ENCODE data around the gene FAM170B. TPM values are rescaled to one million over a fixed set of nuclear protein-coding genes. Genes with fewer than 3 reads are reported as not detected.

FAM170B gene
- total RNA-seq, 1 experiment from 2014 or later, result not detected

DNA sequence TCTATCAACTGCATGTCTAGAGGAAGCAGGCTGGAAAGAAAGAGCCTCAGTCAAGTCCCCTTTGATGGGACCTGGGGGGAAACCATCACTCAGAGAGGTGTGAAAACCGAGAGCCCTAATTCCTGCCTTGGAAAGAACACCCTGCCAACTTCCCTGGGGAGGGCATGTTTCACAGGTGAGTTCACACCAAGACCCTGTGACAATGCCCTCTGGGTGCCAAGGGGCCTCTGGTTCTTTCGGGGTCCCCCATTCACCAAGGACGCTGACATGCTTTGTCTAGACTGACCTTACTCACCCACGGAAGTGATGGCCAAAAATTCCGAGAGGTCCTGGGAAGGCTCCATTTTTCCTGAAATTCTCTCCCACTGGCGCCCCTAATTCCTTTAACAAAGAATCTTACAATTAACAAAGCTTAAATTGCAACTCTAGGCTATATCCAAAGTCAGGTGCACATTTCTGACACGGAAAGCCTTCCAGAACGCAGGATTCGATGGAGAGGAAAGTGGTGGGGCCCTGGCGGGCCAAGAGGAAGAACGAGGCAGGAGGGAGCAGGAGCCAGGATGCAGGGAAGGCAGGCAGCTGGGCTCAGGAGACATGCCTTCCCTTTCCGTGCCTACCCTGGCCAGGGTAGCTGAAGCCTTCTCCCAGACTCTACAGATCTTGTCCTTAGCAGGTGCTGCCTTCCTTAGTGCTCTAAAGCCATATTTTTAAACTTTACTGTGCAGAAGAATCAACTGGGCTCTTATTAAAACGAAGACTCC is 42.2 kb downstream of the FAM170B start (continued):
- TF ChIP-seq, protein P1, sequence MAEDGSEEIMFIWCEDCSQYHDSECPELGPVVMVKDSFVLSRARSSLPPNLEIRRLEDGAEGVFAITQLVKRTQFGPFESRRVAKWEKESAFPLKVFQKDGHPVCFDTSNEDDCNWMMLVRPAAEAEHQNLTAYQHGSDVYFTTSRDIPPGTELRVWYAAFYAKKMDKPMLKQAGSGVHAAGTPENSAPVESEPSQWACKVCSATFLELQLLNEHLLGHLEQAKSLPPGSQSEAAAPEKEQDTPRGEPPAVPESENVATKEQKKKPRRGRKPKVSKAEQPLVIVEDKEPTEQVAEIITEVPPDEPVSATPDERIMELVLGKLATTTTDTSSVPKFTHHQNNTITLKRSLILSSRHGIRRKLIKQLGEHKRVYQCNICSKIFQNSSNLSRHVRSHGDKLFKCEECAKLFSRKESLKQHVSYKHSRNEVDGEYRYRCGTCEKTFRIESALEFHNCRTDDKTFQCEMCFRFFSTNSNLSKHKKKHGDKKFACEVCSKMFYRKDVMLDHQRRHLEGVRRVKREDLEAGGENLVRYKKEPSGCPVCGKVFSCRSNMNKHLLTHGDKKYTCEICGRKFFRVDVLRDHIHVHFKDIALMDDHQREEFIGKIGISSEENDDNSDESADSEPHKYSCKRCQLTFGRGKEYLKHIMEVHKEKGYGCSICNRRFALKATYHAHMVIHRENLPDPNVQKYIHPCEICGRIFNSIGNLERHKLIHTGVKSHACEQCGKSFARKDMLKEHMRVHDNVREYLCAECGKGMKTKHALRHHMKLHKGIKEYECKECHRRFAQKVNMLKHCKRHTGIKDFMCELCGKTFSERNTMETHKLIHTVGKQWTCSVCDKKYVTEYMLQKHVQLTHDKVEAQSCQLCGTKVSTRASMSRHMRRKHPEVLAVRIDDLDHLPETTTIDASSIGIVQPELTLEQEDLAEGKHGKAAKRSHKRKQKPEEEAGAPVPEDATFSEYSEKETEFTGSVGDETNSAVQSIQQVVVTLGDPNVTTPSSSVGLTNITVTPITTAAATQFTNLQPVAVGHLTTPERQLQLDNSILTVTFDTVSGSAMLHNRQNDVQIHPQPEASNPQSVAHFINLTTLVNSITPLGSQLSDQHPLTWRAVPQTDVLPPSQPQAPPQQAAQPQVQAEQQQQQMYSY (CRISPR knock-in tag; IDR thresholded peaks at IDR 0.05), result no peak

- no peak overlapping the region for H3K27ac Mint-ChIP-seq
- ChIA-PET POLR2A (no interaction called here), CTCF (interaction anchor here (0.8 kb wide), 1 partner anchor 9 kb away, joined by 4 read pairs; no protein-coding TSS in a partner anchor)
- peaks cover 20% of the 10 kb centered on the region for H3K9me3 Mint-ChIP-seq
- H3K4me1 Mint-ChIP-seq, result peaks cover 7% of the 10 kb centered on the region
- H3K4me3 Mint-ChIP-seq, result no peak overlapping the region
- DNase-seq (ENCODE audit: low spot score), result no peak
- ATAC-seq, result no peak
- H3K27me3 Mint-ChIP-seq (ENCODE audit: low read depth), result no peaks in the 10 kb centered on the region
- H3K36me3 Mint-ChIP-seq, result peaks cover 13% of the 10 kb centered on the region
- no peak for TF ChIP-seq ZNF138 (CRISPR knock-in tag; conservative IDR thresholded peaks at IDR 0.05)
- no peak for TF ChIP-seq SP1 (CRISPR knock-in tag; conservative IDR thresholded peaks at IDR 0.05)
- no peak for TF ChIP-seq SMAD4 (CRISPR knock-in tag; IDR thresholded peaks at IDR 0.05)
- TF ChIP-seq, protein P2, sequence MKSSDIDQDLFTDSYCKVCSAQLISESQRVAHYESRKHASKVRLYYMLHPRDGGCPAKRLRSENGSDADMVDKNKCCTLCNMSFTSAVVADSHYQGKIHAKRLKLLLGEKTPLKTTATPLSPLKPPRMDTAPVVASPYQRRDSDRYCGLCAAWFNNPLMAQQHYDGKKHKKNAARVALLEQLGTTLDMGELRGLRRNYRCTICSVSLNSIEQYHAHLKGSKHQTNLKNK (CRISPR knock-in tag; IDR thresholded peaks at IDR 0.05), result no peak
Observed at GRCh38 chr10:49090696-49091380, 43.0 kb downstream of the FAM170B start.

- ATAC-seq (no peak), DNase-seq (ENCODE audit: low spot score) (no peak)
- ChIA-PET POLR2A (no interaction called here), CTCF (interaction anchor here (0.8 kb wide), 1 partner anchor 8 kb away, joined by 4 read pairs; no protein-coding TSS in a partner anchor)
- Mint-ChIP-seq H3K27me3 (ENCODE audit: low read depth) (no peaks in the 10 kb centered on the region), H3K27ac (no peak overlapping the region), H3K4me1 (peaks cover 7% of the 10 kb centered on the region), H3K4me3 (no peak overlapping the region), H3K36me3 (peaks cover 13% of the 10 kb centered on the region), H3K9me3 (peaks cover 20% of the 10 kb centered on the region)
- TF ChIP-seq ATF2 (CRISPR knock-in tag; IDR thresholded peaks at IDR 0.05; ENCODE audit: borderline replicate concordance, low read depth) (no peak), CREB1 (CRISPR knock-in tag; IDR thresholded peaks at IDR 0.05) (no peak), TP53 (CRISPR knock-in tag; IDR thresholded peaks at IDR 0.05) (no peak), MLX (CRISPR knock-in tag; IDR thresholded peaks at IDR 0.05) (no peak), MYBL2 (CRISPR knock-in tag; IDR thresholded peaks at IDR 0.05) (no peak), KAT7 (CRISPR knock-in tag; IDR thresholded peaks at IDR 0.05; ENCODE audit: borderline replicate concordance) (no peak), ZNF263 (CRISPR knock-in tag; IDR thresholded peaks at IDR 0.05; ENCODE audit: low read depth) (no peak), JUN (CRISPR knock-in tag; IDR thresholded peaks at IDR 0.05) (no peak), ZNF671 (CRISPR knock-in tag; IDR thresholded peaks at IDR 0.05) (no peak)
- TF ChIP-seq, protein P3, sequence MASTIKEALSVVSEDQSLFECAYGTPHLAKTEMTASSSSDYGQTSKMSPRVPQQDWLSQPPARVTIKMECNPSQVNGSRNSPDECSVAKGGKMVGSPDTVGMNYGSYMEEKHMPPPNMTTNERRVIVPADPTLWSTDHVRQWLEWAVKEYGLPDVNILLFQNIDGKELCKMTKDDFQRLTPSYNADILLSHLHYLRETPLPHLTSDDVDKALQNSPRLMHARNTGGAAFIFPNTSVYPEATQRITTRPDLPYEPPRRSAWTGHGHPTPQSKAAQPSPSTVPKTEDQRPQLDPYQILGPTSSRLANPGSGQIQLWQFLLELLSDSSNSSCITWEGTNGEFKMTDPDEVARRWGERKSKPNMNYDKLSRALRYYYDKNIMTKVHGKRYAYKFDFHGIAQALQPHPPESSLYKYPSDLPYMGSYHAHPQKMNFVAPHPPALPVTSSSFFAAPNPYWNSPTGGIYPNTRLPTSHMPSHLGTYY (CRISPR knock-in tag; IDR thresholded peaks at IDR 0.05), result no peak
Observed at GRCh38 chr10:49090189-49090575, 43.6 kb downstream of the FAM170B start.
